ENCODE data around the gene KANSL3.
"Not testable (repeated sequence)": the region's sequence is repeated elsewhere in the genome, so short reads cannot be mapped to it uniquely, and the experiment has no call there.

The KANSL3 gene

DNA sequence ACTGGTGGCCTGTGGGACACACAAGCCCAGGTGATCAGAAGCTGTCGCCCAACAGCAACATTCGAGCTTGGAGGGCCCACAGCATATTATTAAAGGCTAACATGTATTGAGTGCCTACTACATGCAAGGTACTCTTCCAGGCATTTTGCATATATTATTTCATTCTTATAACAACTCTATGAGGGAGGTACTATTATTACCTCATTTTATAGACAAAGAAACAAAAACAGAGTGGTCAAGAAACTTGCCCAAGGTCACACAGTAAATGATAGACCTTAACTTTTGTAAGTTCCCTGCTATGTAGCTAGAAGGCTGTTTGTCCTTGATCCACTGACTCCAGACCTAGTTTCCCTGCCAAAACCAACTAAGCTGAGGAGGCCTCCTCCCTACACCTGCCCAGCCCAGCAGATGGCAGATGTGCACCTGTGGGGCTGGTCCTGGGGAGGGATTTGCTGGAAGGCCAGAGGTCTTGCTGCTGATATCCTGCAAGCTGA, 35.7 kb downstream of the KANSL3 start:
- no peak for DNase-seq

DNA sequence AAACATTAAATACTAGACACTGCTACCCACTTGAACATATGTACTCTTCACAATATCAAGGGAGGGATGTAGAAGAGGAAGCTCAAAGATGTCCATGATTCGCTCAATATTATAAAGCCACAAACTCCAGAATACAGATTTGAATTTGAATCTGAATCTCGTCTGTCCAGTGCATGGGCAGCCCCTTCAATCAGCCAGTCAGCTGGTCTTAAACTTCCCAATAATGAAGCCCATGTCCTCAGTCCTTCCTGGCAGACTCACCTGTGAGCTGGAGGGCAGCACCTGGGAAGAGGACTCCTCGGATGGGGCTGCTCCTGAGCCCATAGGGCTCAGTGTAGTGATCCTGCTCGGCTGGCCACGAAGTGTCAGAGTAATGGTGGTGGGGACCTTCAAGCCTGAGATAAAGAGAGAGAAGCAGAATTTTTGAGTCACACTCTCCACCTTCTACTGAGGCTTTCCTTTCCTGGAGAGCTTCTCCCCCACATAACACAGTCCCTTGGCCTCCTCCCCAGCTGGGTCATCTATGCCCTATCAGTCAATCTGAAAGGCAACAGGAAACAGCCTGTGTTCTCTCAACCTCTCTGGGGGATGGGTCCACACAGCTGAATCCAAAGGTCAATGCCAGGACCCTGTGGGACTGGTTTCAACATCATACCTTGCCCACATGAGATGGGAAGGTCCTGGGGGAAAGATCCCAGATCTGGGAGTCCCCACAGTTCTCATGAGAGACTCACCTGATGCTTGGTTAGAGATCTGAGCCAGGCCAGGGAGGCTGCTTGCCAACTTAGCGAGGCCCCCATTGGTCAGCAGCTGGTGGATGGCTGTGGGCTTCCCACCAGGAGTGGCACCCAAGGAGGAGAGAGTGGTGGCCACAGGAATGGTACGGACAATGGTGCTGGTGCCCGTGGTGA, 36.5 kb downstream of the KANSL3 start:
- DNase-seq, result no peak

DNA sequence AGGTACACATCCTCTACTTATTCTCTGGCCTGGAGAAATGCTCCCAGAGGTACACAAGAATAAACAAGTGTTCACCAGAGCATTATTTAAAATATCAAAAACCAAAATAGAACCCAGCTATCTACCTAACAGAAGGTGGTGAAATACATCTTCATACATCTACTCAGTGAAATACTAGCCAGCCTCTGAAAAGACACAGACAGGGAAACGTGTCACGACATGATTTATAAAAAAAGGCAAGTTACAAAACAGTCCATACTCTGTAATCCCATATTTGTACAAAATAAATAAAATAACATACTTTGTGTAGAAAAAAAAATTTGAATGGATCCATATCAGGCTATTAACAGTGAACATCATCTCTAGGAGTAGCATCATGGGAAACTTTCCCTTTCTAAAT, 38.2 kb downstream of the KANSL3 start:
- no peak for DNase-seq

GRCh38 chr2:96596596-96596995, 41.5 kb downstream of the KANSL3 start:
- DNase-seq, result no peak

DNA sequence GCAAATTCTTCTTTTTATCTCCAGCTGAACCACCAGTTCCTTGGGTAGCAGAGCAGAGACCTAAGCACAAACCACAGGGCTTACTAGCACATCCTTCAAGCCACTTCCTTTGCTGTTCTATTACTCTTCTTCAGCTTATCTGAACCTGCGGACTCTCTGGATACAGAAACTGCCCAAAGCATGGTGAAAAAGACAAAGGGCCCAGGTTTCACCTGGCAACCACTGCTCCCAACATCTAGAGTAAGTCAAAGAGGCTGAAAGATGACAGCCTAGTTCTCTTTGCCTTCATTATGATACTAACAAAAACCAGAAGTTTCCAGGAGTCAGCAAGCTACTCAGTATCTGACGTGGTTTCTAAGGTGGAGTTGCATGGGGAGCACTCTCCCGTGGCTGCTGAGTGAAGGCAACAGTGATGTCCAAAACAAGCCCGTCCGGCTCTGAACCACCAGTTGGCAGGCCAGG, 43.4 kb downstream of the KANSL3 start:
- DNase-seq, result no peak

DNA sequence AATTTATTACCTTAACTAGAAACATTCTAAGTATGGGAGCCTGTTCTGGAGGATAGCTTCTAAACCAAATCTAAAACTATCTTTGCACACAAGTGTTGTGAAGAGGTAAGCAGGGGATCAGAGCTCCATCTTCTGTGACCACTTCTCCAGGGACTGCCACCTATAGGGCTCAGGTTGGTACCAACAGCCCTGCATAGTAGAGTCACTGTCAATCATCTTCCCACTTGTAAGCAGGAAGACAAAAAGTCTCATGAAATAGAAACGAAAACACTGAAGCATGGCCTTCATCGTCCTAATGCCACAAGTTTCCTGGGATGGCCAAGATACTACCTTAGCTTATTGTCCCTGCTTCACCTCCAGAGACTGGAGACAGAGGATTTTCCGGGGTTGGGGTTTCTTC, 43.8 kb downstream of the KANSL3 start:
- DNase-seq, result no peak

GRCh38 chr2:96591494-96591893, 46.6 kb downstream of the KANSL3 start:
- DNase-seq, result no peak

DNA sequence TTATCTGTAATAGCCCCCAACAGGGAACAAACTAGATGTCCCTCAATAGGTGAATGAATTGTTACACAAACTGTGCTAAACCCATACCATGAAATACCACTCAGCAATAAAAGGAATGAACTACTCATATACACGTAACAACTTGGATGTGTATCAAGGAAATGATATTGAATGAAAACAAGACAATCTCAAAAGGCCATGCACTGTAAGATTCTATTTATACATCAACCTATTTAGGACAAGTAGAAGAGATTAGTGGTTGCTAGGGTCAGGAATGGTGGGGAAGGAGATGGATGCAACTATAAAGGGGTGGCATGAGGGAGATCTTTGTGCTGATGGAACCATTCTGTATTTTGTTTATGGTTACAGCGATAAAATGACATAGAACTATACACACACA, 47.1 kb downstream of the KANSL3 start:
- DNase-seq, result no peak

DNA sequence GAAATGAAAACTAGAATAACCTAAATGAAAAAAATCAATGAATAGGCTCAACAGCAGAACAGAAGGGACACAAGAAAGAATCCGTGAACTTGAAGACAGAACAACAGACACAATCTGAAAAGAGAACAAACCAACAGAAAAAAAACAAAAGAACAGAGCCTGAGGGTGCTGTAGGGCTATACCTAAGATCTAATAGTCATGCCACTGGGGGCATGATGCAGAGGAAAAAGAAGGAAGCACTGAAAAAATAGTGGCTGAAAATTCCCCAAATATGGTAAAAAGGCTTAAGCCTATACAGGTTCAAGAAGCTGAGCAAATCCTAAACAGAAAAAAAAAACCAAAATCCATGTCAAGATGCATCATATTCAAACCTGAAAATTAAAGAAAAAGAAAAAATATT, 50.3 kb downstream of the KANSL3 start:
- DNase-seq, result no peak

DNA sequence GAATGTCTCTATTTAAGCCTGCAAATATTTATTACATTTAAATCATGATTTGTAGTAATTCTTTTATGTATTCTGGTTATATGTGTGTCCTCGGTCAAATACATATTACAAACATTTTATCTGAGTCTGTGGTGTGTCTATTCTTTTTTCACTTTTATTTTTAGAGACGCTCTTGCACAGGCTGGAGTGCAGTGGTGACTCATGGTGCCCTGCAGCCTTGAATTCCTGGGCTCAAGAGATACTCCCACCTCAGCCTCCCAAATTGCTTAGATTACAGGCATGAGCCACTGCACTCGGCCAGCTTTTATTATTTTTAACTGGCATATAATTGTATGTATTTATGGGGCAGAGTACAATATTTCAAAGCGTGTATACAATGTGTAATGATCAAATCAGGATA, 54.1 kb downstream of the KANSL3 start:
- DNase-seq, result no peak

DNA sequence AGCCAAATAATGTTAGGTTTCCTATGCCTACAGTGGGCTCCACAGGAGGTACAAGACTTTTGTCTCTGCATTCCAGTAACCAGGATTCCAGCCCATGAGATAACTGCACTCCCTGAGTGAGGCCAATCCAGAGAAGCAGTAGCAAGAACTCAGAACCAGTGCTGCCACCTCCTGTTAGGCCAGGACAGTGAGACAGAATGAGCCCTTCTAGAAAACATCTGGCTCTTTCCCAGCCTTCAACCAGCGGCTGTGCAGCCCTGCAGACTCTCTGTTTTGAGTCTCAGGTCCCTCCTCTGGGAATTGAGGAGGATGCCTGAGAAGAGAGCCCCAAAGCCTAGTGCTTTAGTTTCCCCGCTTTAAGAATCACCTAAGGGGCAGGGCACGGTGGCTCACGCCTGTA, 57.3 kb downstream of the KANSL3 start:
- DNase-seq, result no peak

GRCh38 chr2:96579422-96579821, 58.7 kb downstream of the KANSL3 start:
- DNase-seq, result no peak

DNA sequence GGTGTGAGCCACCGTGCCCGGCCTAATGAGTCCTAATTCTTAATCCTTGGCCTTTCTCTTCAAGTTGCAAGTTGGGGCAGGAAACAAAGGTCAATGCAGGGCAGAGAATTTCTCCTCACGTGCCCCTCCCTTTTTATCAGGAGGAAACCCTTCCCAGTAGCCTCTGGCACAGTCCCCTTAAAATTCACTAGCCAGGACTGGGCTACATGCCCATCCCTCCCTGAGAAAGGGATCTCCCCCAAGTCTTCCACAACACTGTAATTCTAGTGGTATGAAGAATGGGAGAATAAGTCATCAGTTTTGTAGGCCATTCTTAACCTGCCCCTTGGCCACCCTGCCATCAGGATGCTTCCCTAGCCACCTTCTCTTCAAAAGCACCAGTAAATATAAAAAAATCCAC, 59.4 kb downstream of the KANSL3 start:
- no peak for DNase-seq

GRCh38 chr2:96577501-96577900, 60.6 kb downstream of the KANSL3 start:
- no peak for DNase-seq

GRCh38 chr2:96575785-96576456, 62.2 kb downstream of the KANSL3 start:
- no peak for DNase-seq

DNA sequence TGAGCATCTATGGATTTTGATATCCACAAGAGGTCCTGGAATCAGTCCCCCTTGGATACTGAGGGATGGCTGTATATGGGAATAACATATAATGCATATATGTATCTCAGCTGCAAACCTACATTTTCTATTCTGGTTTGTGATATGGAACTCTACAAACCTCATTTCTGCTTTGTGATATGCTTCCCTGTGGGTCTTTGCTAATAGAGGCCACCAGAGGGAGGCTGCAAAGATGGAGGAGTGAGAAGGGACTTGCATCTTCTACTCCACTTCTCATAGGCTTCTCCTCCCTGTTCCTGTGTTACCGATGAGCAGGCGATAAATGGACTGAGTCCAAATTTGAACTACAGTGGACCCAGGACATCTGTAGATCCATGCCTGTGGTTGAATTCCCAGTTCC, 63.7 kb downstream of the KANSL3 start:
- DNase-seq, result no peak

DNA sequence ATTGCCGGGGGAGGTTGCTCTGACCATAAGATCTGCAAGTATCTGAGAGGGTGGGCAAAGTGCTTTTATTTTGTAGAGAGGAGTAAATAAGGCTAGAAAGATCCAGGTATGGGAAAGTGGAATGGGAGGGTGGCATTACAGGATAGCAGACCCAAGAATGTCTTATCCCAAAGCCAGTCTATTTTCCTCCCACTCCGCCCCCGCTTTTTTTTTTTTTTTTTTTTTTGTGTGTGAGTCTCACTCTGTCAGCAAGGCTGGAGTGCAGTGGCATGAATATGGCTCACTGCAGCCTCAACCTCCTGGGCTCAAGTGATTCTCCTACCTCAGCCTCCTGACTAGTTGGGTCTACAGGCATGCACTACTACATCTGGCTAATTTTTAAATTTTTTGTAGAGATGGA, 70.0 kb downstream of the KANSL3 start:
- DNase-seq, result no peak

DNA sequence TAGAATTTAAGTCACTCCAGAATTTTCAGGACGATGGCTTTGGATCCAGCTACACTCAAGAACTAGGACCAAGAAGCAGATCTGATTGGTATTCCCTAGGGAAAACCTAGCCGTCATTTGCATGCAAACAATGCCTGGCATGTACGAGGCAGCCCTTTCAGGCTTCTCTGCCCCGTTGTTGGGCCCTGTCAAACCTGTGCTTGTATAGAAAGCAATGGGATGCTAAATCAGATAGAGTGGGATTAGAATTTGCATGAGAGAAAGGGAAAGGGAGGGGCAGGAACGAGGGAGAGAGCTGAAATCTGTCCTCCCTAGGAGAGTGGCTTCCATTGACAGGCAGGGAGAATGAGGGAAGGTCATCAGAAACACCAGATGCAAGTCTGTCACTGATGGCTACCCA, 73.0 kb downstream of the KANSL3 start:
- no peak for DNase-seq

DNA sequence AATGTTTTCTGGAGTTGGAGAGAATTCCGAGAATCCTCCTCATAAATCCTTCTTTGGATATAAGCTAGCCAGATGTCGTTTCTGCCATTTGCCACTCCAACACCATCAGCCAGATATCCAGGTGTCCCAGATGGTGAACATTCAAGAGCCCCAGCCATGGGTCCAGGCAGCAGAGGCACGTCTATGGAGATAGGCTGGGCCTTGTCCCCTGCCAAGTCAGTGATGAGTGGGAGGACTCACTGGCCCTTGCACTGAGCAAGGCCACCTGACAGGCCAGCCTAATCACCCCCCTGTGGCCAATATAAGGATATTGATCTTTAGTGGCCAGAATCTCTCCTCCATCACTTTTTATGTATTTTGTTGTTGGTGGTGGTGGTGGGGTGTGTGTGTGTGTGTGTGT, 73.5 kb downstream of the KANSL3 start:
- no peak for DNase-seq

GRCh38 chr2:96564026-96564425, 74.1 kb downstream of the KANSL3 start:
- no peak for DNase-seq

DNA sequence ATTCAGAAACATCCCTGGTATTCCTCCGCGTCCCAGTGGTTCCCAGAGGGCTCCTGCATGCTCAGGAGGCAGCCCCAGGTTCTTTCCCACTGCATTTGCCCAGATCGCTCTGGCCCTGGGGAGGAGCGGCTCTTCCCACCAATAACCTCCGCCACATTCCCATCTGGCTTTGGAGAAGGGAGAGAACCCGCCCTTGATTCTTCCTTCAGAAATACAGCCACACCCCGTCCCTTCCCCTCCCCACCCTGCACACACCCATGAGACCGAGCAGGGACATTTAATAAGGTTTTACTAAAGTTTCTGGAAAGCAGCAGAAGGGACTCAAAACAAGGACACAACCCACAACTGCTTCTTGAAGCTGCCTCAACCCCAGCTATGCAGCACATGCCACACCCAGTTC, 79.6 kb downstream of the KANSL3 start:
- DNase-seq, result no peak

GRCh38 chr2:96558061-96558460, 80.1 kb downstream of the KANSL3 start:
- no peak for DNase-seq

DNA sequence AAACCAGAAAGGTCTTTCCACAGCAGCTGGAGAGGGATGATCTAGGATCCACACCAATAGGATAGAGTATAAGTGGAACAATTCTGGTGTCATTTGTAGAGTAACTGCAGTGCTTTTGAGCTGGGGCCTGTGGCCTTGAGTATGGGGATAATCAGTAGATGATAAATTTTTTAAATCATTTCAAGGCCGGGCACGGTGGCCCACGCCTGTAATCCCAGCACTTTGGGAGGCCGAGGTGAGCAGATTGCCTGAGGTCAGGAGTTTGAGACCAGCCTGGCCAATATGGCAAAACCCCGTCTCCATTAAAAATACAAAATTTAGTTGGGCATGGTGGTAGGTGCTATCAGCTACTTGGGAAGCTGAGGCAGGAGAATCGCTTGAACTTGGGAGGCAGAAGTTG, 80.7 kb downstream of the KANSL3 start:
- not testable (repeated sequence) for DNase-seq

All from NCI-H1930 (cell line).